ENCODE data around the gene LRTM2.

LRTM2 gene

DNA sequence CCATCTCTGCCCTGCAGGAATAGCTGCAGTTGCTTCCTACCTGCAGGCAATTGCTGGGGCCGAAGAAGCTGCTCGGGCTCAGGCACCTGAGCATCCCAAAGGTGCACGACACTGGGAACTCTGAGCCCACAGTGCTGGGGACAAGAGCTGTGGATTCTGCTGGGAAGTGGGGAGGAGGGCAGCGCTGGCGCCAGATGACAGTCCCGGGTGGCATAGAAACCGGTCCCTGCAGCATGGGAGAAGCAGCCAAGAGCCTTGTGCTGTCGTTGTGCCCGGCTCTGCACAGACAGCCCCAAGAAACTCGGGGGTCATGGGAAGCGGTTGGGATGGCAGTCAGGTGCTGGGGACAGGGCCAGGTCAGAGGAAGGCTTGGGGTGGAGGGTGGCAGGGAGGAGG, 529 bp downstream of the LRTM2 start:
- POLR2A ChIA-PET: no interaction called here
- no peaks in the 10 kb centered on the region for H3K4me1 ChIP-seq (ENCODE audit: control insufficient read depth, insufficient read depth, low read length)
- H3K27ac ChIP-seq (ENCODE audit: extremely low read depth, low read depth, low read length): no peak overlapping the region
- H3K4me3 ChIP-seq (ENCODE audit: low read depth, low read length): no peak overlapping the region
- CTCF ChIA-PET: no interaction called here
- TF ChIP-seq TRIM28 (IDR thresholded peaks at IDR 0.05; ENCODE audit: borderline replicate concordance, low read length): no peak
- TF ChIP-seq SP3 (tag by site-specific recombination; IDR thresholded peaks at IDR 0.05): no peak
- TF ChIP-seq, protein P1, sequence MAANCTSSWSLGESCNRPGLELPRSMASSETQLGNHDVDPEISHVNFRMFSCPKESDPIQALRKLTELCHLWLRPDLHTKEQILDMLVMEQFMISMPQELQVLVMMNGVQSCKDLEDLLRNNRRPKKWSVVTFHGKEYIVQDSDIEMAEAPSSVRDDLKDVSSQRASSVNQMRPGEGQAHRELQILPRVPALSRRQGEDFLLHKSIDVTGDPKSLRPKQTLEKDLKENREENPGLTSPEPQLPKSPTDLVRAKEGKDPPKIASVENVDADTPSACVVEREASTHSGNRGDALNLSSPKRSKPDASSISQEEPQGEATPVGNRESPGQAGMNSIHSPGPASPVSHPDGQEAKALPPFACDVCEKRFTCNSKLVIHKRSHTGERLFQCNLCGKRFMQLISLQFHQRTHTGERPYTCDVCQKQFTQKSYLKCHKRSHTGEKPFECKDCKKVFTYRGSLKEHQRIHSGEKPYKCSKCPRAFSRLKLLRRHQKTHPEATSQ (tag by site-specific recombination; IDR thresholded peaks at IDR 0.05): no peak
- no peak for TF ChIP-seq ZNF514 (tag by site-specific recombination; IDR thresholded peaks at IDR 0.05)
- no peak for TF ChIP-seq ZNF654 (tag by site-specific recombination; IDR thresholded peaks at IDR 0.05; ENCODE audit: low read depth)
- TF ChIP-seq REPIN1 (tag by site-specific recombination; IDR thresholded peaks at IDR 0.05; ENCODE audit: low read depth): no peak
- TF ChIP-seq, protein P2, sequence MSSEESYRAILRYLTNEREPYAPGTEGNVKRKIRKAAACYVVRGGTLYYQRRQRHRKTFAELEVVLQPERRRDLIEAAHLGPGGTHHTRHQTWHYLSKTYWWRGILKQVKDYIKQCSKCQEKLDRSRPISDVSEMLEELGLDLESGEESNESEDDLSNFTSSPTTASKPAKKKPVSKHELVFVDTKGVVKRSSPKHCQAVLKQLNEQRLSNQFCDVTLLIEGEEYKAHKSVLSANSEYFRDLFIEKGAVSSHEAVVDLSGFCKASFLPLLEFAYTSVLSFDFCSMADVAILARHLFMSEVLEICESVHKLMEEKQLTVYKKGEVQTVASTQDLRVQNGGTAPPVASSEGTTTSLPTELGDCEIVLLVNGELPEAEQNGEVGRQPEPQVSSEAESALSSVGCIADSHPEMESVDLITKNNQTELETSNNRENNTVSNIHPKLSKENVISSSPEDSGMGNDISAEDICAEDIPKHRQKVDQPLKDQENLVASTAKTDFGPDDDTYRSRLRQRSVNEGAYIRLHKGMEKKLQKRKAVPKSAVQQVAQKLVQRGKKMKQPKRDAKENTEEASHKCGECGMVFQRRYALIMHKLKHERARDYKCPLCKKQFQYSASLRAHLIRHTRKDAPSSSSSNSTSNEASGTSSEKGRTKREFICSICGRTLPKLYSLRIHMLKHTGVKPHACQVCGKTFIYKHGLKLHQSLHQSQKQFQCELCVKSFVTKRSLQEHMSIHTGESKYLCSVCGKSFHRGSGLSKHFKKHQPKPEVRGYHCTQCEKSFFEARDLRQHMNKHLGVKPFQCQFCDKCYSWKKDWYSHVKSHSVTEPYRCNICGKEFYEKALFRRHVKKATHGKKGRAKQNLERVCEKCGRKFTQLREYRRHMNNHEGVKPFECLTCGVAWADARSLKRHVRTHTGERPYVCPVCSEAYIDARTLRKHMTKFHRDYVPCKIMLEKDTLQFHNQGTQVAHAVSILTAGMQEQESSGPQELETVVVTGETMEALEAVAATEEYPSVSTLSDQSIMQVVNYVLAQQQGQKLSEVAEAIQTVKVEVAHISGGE (tag by site-specific recombination; conservative IDR thresholded peaks at IDR 0.05; ENCODE audit: low read depth): no peak
- no peak for TF ChIP-seq HOXA7 (CRISPR knock-in tag; IDR thresholded peaks at IDR 0.05; ENCODE audit: borderline replicate concordance)
- TF ChIP-seq MZF1 (tag by site-specific recombination; IDR thresholded peaks at IDR 0.05; ENCODE audit: borderline replicate concordance): no peak
- no peak for TF ChIP-seq ZNF560 (tag by site-specific recombination; IDR thresholded peaks at IDR 0.05; ENCODE audit: borderline replicate concordance)
- TF ChIP-seq ZNF707 (tag by site-specific recombination; IDR thresholded peaks at IDR 0.05): no peak
- TF ChIP-seq, protein P3, sequence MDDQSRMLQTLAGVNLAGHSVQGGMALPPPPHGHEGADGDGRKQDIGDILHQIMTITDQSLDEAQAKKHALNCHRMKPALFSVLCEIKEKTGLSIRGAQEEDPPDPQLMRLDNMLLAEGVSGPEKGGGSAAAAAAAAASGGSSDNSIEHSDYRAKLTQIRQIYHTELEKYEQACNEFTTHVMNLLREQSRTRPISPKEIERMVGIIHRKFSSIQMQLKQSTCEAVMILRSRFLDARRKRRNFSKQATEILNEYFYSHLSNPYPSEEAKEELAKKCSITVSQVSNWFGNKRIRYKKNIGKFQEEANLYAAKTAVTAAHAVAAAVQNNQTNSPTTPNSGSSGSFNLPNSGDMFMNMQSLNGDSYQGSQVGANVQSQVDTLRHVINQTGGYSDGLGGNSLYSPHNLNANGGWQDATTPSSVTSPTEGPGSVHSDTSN (CRISPR knock-in tag; IDR thresholded peaks at IDR 0.05): no peak
- H3K36me3 ChIP-seq (ENCODE audit: control insufficient read depth in 2 of 2, insufficient read depth in 1 of 2, low read length in 2 of 2): no peaks in the 10 kb centered on the region
- no peaks in the 10 kb centered on the region for H3K9me3 ChIP-seq (ENCODE audit: control insufficient read depth, insufficient read depth, low read depth, low read length)

DNA sequence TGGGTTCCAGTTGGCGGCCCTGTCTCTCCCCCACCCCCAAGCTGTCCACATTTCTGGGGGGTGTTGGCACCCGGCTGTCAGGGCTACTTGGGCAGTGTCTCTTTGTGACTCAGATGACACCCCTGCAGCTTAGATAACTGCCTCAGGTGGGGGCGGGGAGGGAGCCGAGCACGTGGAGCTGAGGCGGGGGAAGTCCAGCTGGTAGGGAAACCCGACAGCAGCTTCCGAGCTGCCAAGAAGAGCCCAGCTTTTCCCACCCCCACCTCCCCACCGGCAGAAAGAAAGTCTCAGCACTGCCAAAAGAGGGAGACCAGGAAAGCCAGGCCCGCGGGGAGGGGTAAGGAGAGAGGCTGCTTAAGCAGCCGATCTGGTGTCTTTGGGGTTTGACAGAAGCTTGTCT, 1.4 kb downstream of the LRTM2 start:
- Histone ChIP-seq H3K36me3 (ENCODE audit: control insufficient read depth in 2 of 2, insufficient read depth in 1 of 2, low read length in 2 of 2) (no peaks in the 10 kb centered on the region), H3K27ac (ENCODE audit: extremely low read depth, low read depth, low read length) (no peak overlapping the region), H3K9me3 (ENCODE audit: control insufficient read depth, insufficient read depth, low read depth, low read length) (no peaks in the 10 kb centered on the region), H3K4me1 (ENCODE audit: control insufficient read depth, insufficient read depth, low read length) (no peaks in the 10 kb centered on the region), H3K4me3 (ENCODE audit: low read depth, low read length) (no peak overlapping the region)
- ChIA-PET CTCF (interaction anchor here (0.6 kb wide), 1 partner anchor 706 kb away, joined by 3 read pairs; no protein-coding TSS in a partner anchor), POLR2A (no interaction called here)
- TF ChIP-seq ZBTB21 (tag by site-specific recombination; IDR thresholded peaks at IDR 0.05) (no peak), GFI1B (tag by site-specific recombination; IDR thresholded peaks at IDR 0.05) (no peak), ZSCAN16 (tag by site-specific recombination; IDR thresholded peaks at IDR 0.05) (no peak), ZNF266 (tag by site-specific recombination; IDR thresholded peaks at IDR 0.05; ENCODE audit: low read depth) (no peak), ZSCAN23 (tag by site-specific recombination; IDR thresholded peaks at IDR 0.05) (no peak), ZNF596 (tag by site-specific recombination; IDR thresholded peaks at IDR 0.05) (no peak), ZNF16 (tag by site-specific recombination; IDR thresholded peaks at IDR 0.05; ENCODE audit: low read depth) (no peak), ZBTB1 (tag by site-specific recombination; IDR thresholded peaks at IDR 0.05) (no peak), KLF1 (tag by site-specific recombination; IDR thresholded peaks at IDR 0.05) (no peak), ZNF221 (tag by site-specific recombination; IDR thresholded peaks at IDR 0.05; ENCODE audit: borderline replicate concordance) (no peak), ZIC2 (tag by site-specific recombination; IDR thresholded peaks at IDR 0.05) (no peak)
